Tibial nerve (tissue), 4 donors: ENCODE measurements around the gene SDK1.

Source experiments
- EP300 ChIP-seq, 2 donors: sonication (generic); formaldehyde crosslinking; IDR thresholded peaks; one replicate each; pipeline ENCODE4 v1.6.1; 2017; ENCODE audit warnings: antibody characterized with exemption in 2 of 2, mild to moderate bottlenecking in 1 of 2
- POLR2A ChIP-seq, 2 donors: fragments of 450-650 bp; IDR thresholded peaks; one replicate each; pipeline ENCODE4 v1.6.1; 2017; ENCODE audit warnings: antibody characterized with exemption in 2 of 2, mild to moderate bottlenecking in 2 of 2, moderate library complexity in 2 of 2
- TF ChIP-seq, protein P1 (sequence below), 5 experiments: fragments of 200-600 bp in 3 of 5; fragments of 450-650 bp in 2 of 5; sonication (generic) in 3 of 5; IDR thresholded peaks; one replicate each; pipeline ENCODE4 v1.5.1; 2016 to 2019; ENCODE audit warnings: antibody characterized with exemption in 5 of 5, mild to moderate bottlenecking in 3 of 5, moderate library complexity in 2 of 5

DNA sequence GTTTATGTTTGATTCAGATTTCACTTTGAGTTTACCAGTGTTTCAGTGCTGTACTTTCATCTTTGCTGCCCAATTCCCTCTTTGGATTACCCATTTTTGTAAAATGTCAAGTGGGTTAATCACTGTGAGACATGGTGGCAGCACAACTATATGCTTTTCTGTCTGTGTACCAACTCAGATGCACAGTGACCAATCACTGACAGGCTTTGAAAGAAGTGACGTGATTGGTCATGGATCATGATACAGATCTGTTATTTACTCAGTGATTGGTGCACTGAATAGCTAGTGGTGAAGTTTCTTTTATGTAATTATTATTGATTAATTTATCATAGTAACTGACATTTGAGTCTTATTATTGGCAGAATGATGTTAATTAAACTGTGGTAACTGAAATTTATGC, 126.9 kb downstream of the SDK1 start:
- TF ChIP-seq, protein P1, sequence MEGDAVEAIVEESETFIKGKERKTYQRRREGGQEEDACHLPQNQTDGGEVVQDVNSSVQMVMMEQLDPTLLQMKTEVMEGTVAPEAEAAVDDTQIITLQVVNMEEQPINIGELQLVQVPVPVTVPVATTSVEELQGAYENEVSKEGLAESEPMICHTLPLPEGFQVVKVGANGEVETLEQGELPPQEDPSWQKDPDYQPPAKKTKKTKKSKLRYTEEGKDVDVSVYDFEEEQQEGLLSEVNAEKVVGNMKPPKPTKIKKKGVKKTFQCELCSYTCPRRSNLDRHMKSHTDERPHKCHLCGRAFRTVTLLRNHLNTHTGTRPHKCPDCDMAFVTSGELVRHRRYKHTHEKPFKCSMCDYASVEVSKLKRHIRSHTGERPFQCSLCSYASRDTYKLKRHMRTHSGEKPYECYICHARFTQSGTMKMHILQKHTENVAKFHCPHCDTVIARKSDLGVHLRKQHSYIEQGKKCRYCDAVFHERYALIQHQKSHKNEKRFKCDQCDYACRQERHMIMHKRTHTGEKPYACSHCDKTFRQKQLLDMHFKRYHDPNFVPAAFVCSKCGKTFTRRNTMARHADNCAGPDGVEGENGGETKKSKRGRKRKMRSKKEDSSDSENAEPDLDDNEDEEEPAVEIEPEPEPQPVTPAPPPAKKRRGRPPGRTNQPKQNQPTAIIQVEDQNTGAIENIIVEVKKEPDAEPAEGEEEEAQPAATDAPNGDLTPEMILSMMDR (IDR thresholded peaks at IDR 0.05), result no peak
- TF ChIP-seq EP300 (IDR thresholded peaks at IDR 0.05) (no peak), POLR2A (IDR thresholded peaks at IDR 0.05) (no peak)
